ENCODE results near the gene CYP2C18.

DNA sequence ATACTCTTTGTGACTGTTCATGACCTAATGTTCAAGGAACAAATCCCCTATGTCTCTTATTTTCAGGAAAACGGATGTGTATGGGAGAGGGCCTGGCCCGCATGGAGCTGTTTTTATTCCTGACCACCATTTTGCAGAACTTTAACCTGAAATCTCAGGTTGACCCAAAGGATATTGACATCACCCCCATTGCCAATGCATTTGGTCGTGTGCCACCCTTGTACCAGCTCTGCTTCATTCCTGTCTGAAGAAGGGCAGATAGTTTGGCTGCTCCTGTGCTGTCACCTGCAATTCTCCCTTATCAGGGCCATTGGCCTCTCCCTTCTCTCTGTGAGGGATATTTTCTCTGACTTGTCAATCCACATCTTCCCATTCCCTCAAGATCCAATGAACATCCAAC lies 51.7 kb downstream of the CYP2C18 start:
- TF ChIP-seq, protein P1, sequence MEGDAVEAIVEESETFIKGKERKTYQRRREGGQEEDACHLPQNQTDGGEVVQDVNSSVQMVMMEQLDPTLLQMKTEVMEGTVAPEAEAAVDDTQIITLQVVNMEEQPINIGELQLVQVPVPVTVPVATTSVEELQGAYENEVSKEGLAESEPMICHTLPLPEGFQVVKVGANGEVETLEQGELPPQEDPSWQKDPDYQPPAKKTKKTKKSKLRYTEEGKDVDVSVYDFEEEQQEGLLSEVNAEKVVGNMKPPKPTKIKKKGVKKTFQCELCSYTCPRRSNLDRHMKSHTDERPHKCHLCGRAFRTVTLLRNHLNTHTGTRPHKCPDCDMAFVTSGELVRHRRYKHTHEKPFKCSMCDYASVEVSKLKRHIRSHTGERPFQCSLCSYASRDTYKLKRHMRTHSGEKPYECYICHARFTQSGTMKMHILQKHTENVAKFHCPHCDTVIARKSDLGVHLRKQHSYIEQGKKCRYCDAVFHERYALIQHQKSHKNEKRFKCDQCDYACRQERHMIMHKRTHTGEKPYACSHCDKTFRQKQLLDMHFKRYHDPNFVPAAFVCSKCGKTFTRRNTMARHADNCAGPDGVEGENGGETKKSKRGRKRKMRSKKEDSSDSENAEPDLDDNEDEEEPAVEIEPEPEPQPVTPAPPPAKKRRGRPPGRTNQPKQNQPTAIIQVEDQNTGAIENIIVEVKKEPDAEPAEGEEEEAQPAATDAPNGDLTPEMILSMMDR (IDR thresholded peaks at IDR 0.05) = no peak
- TF ChIP-seq POLR2A (IDR thresholded peaks at IDR 0.05) = no peak
